ENCODE data around the gene ESPN.

GRCh38 chr1:6504887-6505286 is 80.3 kb downstream of the ESPN start:
- no peak for TF ChIP-seq POLR2A (IDR thresholded peaks at IDR 0.05; ENCODE audit: low read depth, low read length)
- TF ChIP-seq POLR2AphosphoS5 (IDR thresholded peaks at IDR 0.05; ENCODE audit: low read depth, low read length), result no peak

All from GM12892 (cell line).